Right lobe of liver (tissue), 5 donors: ENCODE results near the gene ESYT2. TPM values are rescaled to one million over a fixed set of nuclear protein-coding genes. Genes with fewer than 3 reads are reported as not detected.

Experiments
- total RNA-seq, 6 experiments: library from RNA; depleted of rRNA in 2 of 6; stranded (reverse); fragments of >200 nt in 2 of 6; fragmentation: NEBNext Ultra II Directional in 3 of 6; extraction: Animal tissue kit (Norgen Biotek cat#: 25700) in 3 of 6; gene quantifications; one replicate each; pipeline versions ENCODE4 v1.1.0 to v1.2.4, GENCODE V29; 2016 to 2023
- donor health status: DM: no; HTN: no; CAD: no.
- donor health status: DM: no; HTN: no; CAD: no.
- donor health status: DM: no; HTN: yes; CAD: no.
- donor health status: DM: no; HTN: yes; CAD: no.

Gene ESYT2
- total RNA-seq, 6 experiments from 2014 or later = 19.7 to 28.7 (median 24.2) TPM

Other genes starting within 250 kb of the ESYT2 start
- under 1 TPM; 0.15 to 0.87 (median 0.67) TPM for gene PTPRN2, start 241.7 kb downstream of the ESYT2 start, total RNA-seq
- gene NCAPG2, start 124.7 kb downstream of the ESYT2 start, total RNA-seq = 1 to 10 TPM; 2.7 to 4.8 (median 4.2) TPM
- gene DYNC2I1, start 27.0 kb upstream of the ESYT2 start, total RNA-seq = 1 to 10 TPM; 3.5 to 6.6 (median 4.6) TPM